ENCODE data around the gene ULK2. TPM values are rescaled to one million over a fixed set of nuclear protein-coding genes. Genes with fewer than 3 reads are reported as not detected.

Gene ULK2
- total RNA-seq, 2 donors from 2014 or later = 3.5 to 7.0 TPM

- intact Hi-C loops (cut with DNase I) = loop anchor here (10.0 kb wide), 1 partner anchor 74 kb away; no protein-coding TSS in a partner anchor
- H3K4me3 ChIP-seq = no peak overlapping the region
- no peak for TF ChIP-seq CTCF (IDR thresholded peaks at IDR 0.05)
- H3K27me3 ChIP-seq = no peaks in the 10 kb centered on the region
- H3K27ac ChIP-seq = no peak overlapping the region
- no peaks in the 10 kb centered on the region for H3K9me3 ChIP-seq
- no peak for DNase-seq
- peak overlapping the region in 1 of 2 donors; percentile 59 for H3K9ac ChIP-seq (ENCODE audit: low read depth in 2 of 2, low read length in 2 of 2)
- H3K36me3 ChIP-seq = no peaks in the 10 kb centered on the region
- peaks cover 3% of the 10 kb centered on the region for H3K4me1 ChIP-seq
Observed at GRCh38 chr17:19748807-19749193, 118.9 kb downstream of the ULK2 start.

GRCh38 chr17:19747829-19748806 is 119.6 kb downstream of the ULK2 start, which contains the start of gene ALDH3A1:
Gene ALDH3A1, minus strand, starts transcription at chr17:19748298. Its CDS starts 3,169 bp downstream, at chr17:19745129.
- TF ChIP-seq CTCF (IDR thresholded peaks at IDR 0.05) = no peak
- peak; percentile 62 for DNase-seq
- Histone ChIP-seq H3K36me3 (no peaks in the 10 kb centered on the region), H3K9ac (ENCODE audit: low read depth in 2 of 2, low read length in 2 of 2) (peak within 1 kb of the TSS in 1 of 2 donors; percentile 59), H3K4me3 (no peak within 1 kb of the TSS), H3K27me3 (no peaks in the 10 kb centered on the region), H3K4me1 (peaks cover 3% of the 10 kb centered on the region), H3K27ac (no peak within 1 kb of the TSS), H3K9me3 (no peaks in the 10 kb centered on the region)
- intact Hi-C loops (cut with DNase I) = loop anchor here (10.0 kb wide), 1 partner anchor 73 kb away; no protein-coding TSS in a partner anchor

- DNase-seq = no peak
- intact Hi-C loops (cut with DNase I) = loop anchor here (10.0 kb wide), 1 partner anchor 72 kb away; no protein-coding TSS in a partner anchor
Observed at GRCh38 chr17:19747159-19747719, 120.5 kb downstream of the ULK2 start.

GRCh38 chr17:19746517-19746916 is 121.2 kb downstream of the ULK2 start:
- Histone ChIP-seq H3K9ac (ENCODE audit: low read depth in 2 of 2, low read length in 2 of 2) (no peak overlapping the region), H3K27ac (no peak overlapping the region), H3K9me3 (no peaks in the 10 kb centered on the region), H3K4me1 (peaks cover 3% of the 10 kb centered on the region), H3K36me3 (no peaks in the 10 kb centered on the region), H3K4me3 (no peak overlapping the region), H3K27me3 (no peaks in the 10 kb centered on the region)
- no peak for DNase-seq
- TF ChIP-seq CTCF (IDR thresholded peaks at IDR 0.05) = no peak
- intact Hi-C loops (cut with DNase I) = loop anchor here (10.0 kb wide), 1 partner anchor 72 kb away; no protein-coding TSS in a partner anchor

More at GRCh38 chr17:19747159-19747719, 120.5 kb downstream of the ULK2 start:
- Histone ChIP-seq H3K27me3 (no peaks in the 10 kb centered on the region), H3K27ac (no peak overlapping the region), H3K9me3 (no peaks in the 10 kb centered on the region), H3K36me3 (no peaks in the 10 kb centered on the region), H3K9ac (ENCODE audit: low read depth in 2 of 2, low read length in 2 of 2) (peak overlapping the region in 1 of 2 donors; percentile 59), H3K4me1 (peaks cover 3% of the 10 kb centered on the region), H3K4me3 (no peak overlapping the region)
- TF ChIP-seq CTCF (IDR thresholded peaks at IDR 0.05) = no peak

All from colonic mucosa (tissue), 4 donors.